ENCODE data around the gene KIAA1755. TPM values are rescaled to one million over a fixed set of nuclear protein-coding genes. Genes with fewer than 3 reads are reported as not detected.

KIAA1755 gene
- total and polyA plus RNA-seq, 10 of the 15 experiments (the other 5 are each of a cell fraction or from before 2014, with no cell fraction given), result not detected

GRCh38 chr20:38198238-38198861 is 62.2 kb downstream of the KIAA1755 start:
- in situ Hi-C loops (cut with MboI), result no loop called here

GRCh38 chr20:38197619-38198018 is 62.9 kb downstream of the KIAA1755 start:
- H3K4me2 ChIP-seq (ENCODE audit: control insufficient read depth, insufficient read depth), result no peak overlapping the region
- in situ Hi-C loops (cut with MboI), result no loop called here

More at GRCh38 chr20:38198238-38198861, 62.2 kb downstream of the KIAA1755 start:
- Histone ChIP-seq H3K79me2 (ENCODE audit: control insufficient read depth, insufficient read depth, low read length) (no peaks in the 10 kb centered on the region), H4K20me1 (ENCODE audit: control insufficient read depth, insufficient read depth) (no peaks in the 10 kb centered on the region), H3K4me2 (ENCODE audit: control insufficient read depth, insufficient read depth) (no peak overlapping the region), H3K36me3 (ENCODE audit: control insufficient read depth in 2 of 2, insufficient read depth in 2 of 2, low read length in 1 of 2) (no peaks in the 10 kb centered on the region), H3K4me3 (no peak overlapping the region), H3K9ac (ENCODE audit: control insufficient read depth, insufficient read depth, low read length) (no peak overlapping the region), H3K27me3 (replicated peaks in 1 of 2; ENCODE audit: control insufficient read depth in 2 of 2, insufficient read depth in 2 of 2, low read length in 1 of 2) (no peaks in the 10 kb centered on the region; a peak in 1 of 4 replicates), H3K9me3 (replicated peaks; ENCODE audit: control insufficient read depth, insufficient read depth, low read length) (no peaks in the 10 kb centered on the region), H2AFZ (ENCODE audit: control insufficient read depth, low read depth, low read length) (no peak overlapping the region), H3K4me1 (ENCODE audit: control insufficient read depth, insufficient read depth, low read length) (no peaks in the 10 kb centered on the region; the same call in 1 of the 2 replicates), H3K27ac (ENCODE audit: control insufficient read depth, insufficient read depth) (no peak overlapping the region)
- ChIA-PET SMC1A (ENCODE audit: uncharacterized antibody, unreplicated experiment) (interaction anchor here (1.5 kb wide), 1 partner anchor 21 kb away, joined by 4 read pairs; no protein-coding TSS in a partner anchor), RAD21 (ENCODE audit: unreplicated experiment) (interaction anchor here (1.3 to 1.8 kb wide), 2 partner anchors 20 to 23 kb away, joined by 3 to 6 read pairs; no protein-coding TSS in a partner anchor), POLR2A (no interaction called here), CTCF (no interaction called here)
- intact Hi-C loops (cut with micrococcal nuclease; ENCODE audit: unreplicated experiment), result no loop called here
- no TSS peak for BruUV-seq (replicated peaks)
- FAIRE-seq (no peak), ATAC-seq (no peak), DNase-seq (ENCODE audit: low read depth, low spot score) (no peak)
- TF ChIP-seq CHD4 (IDR thresholded peaks at IDR 0.05) (no peak), BMI1 (IDR thresholded peaks at IDR 0.05; ENCODE audit: borderline replicate concordance) (no peak), TAF1 (IDR thresholded peaks at IDR 0.05; ENCODE audit: borderline replicate concordance, low read depth, low read length) (no peak), USF2 (IDR thresholded peaks at IDR 0.05; ENCODE audit: borderline replicate concordance, low read depth, low read length) (no peak)
- WGBS (ENCODE audit: insufficient coverage, insufficient replicate concordance, low lambda C conversion rate, missing lambda C conversion rate), result 7% methylated on average over 8 of the region's 8 CpGs

More at GRCh38 chr20:38197619-38198018, 62.9 kb downstream of the KIAA1755 start:
- no peak for TF ChIP-seq KLF5 (IDR thresholded peaks at IDR 0.05; ENCODE audit: partially characterized antibody)
- TF ChIP-seq SMARCA5 (IDR thresholded peaks at IDR 0.05), result no peak
- TF ChIP-seq IRF4 (IDR thresholded peaks at IDR 0.05; ENCODE audit: low read depth, low read length), result no peak
- TF ChIP-seq JUNB (IDR thresholded peaks at IDR 0.05), result no peak
- no peak for TF ChIP-seq POU2F2 (IDR thresholded peaks at IDR 0.05; ENCODE audit: borderline replicate concordance, low read depth, low read length)
- no peak for TF ChIP-seq RELA (IDR thresholded peaks at IDR 0.05; ENCODE audit: borderline replicate concordance, partially characterized antibody)
- TF ChIP-seq SPI1 (IDR thresholded peaks at IDR 0.05; ENCODE audit: borderline replicate concordance, insufficient read depth, low read depth, low read length), result no peak
- TF ChIP-seq NRF1 (conservative IDR thresholded peaks at IDR 0.05; ENCODE audit: low read depth, low read length), result no peak
- TF ChIP-seq ZSCAN29 (IDR thresholded peaks at IDR 0.05), result no peak
- no peak for TF ChIP-seq RAD51 (IDR thresholded peaks at IDR 0.05)
- TF ChIP-seq MYC (IDR thresholded peaks at IDR 0.05; ENCODE audit: insufficient read depth, insufficient read length, insufficient replicate concordance, low read length, severe bottlenecking), result no peak
- TF ChIP-seq BRCA1 (IDR thresholded peaks at IDR 0.05; ENCODE audit: low read depth, low read length), result no peak
- Histone ChIP-seq H3K27ac (ENCODE audit: control insufficient read depth, insufficient read depth) (no peak overlapping the region), H3K9me3 (replicated peaks; ENCODE audit: control insufficient read depth, insufficient read depth, low read length) (no peaks in the 10 kb centered on the region), H2AFZ (ENCODE audit: control insufficient read depth, low read depth, low read length) (no peak overlapping the region), H3K27me3 (replicated peaks in 1 of 2; ENCODE audit: control insufficient read depth in 2 of 2, insufficient read depth in 2 of 2, low read length in 1 of 2) (no peaks in the 10 kb centered on the region; a peak in 1 of 4 replicates), H3K36me3 (ENCODE audit: control insufficient read depth in 2 of 2, insufficient read depth in 2 of 2, low read length in 1 of 2) (no peaks in the 10 kb centered on the region), H3K4me3 (no peak overlapping the region), H3K79me2 (ENCODE audit: control insufficient read depth, insufficient read depth, low read length) (no peaks in the 10 kb centered on the region), H3K4me1 (ENCODE audit: control insufficient read depth, insufficient read depth, low read length) (no peaks in the 10 kb centered on the region; the same call in 1 of the 2 replicates), H4K20me1 (ENCODE audit: control insufficient read depth, insufficient read depth) (no peaks in the 10 kb centered on the region), H3K9ac (ENCODE audit: control insufficient read depth, insufficient read depth, low read length) (no peak overlapping the region)
- ATAC-seq (no peak), FAIRE-seq (no peak), DNase-seq (ENCODE audit: low read depth, low spot score) (no peak)
- ChIA-PET POLR2A (no interaction called here), CTCF (interaction anchor here (0.6 to 2.9 kb wide), 2 partner anchors 23 to 33 kb away, joined by 3 to 18 read pairs; no protein-coding TSS in a partner anchor), SMC1A (ENCODE audit: uncharacterized antibody, unreplicated experiment) (interaction anchor here (1.5 to 1.6 kb wide), 3 partner anchors 22 to 134 kb away, joined by 4 to 11 read pairs (median 4); no protein-coding TSS in a partner anchor), RAD21 (ENCODE audit: unreplicated experiment) (interaction anchor here (1.3 to 1.8 kb wide), 2 partner anchors 19 to 24 kb away, joined by 3 to 6 read pairs; no protein-coding TSS in a partner anchor)
- 72% methylated on average over 1 of the region's 1 CpG for WGBS (ENCODE audit: insufficient coverage, insufficient replicate concordance, low lambda C conversion rate, missing lambda C conversion rate)
- intact Hi-C loops (cut with micrococcal nuclease; ENCODE audit: unreplicated experiment), result no loop called here
- no TSS peak for BruUV-seq (replicated peaks)

All from GM12878 (cell line).